Measurements from ENCODE around the gene TADA3.

The TADA3 gene

GRCh38 chr3:9730657-9731205 lies 61.5 kb downstream of the TADA3 start:
- in situ Hi-C loops (cut with MboI; ENCODE audit: low sequenced_read_pairs), result no loop called here

Measured in HL-60/S4 treated with phorbol 12-myristate 13-acetate at 8.2 ng/mL for 4 days and 3 days (cell line).